ENCODE data around the gene FLRT1. TPM values are rescaled to one million over a fixed set of nuclear protein-coding genes. Genes with fewer than 3 reads are reported as not detected.

The FLRT1 gene
- total and polyA plus RNA-seq, 2 of the 13 experiments (the other 11 are each of a cell fraction or from before 2014, with no cell fraction given), result 0.02 to 0.08 TPM

DNA sequence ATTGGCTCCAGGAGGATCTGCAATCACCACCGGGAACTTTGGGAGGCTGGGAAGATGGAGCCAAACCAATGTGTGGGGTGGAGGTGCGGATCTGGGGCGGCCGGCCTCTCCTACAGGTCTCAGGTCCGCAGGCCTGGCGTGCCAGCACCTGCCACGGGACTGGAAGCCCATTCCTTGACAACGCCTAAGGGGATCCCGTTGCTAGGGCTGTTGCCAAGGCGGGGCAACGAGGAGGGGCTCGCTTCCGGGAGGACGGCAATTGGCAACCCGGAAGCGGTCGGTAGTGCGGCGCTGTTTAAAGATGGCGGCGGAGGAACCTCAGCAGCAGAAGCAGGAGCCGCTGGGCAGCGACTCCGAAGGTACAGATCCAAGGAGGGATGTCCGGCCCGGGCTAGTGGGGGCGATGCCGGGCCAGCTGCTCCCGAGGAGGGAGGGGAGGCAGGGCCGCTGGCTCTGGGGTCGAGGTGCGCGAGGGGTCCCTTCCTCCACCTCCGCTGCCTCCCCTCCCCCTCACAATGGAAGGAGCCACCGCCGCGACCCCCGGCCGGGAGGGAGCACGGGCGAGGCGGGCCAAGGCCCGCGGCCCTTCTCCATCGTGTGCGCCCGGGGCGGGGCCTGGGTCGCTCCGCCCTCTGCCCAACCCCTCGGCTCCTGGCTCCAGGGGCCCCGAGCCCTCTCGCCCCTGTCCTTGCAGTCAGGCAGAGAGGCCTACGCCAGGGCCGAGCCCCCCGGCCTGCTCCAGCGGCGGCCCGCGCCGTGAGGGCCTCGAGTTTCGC lies 49.4 kb upstream of the FLRT1 start, which contains the start of gene OTUB1 (continued):
- TF ChIP-seq, protein P1, sequence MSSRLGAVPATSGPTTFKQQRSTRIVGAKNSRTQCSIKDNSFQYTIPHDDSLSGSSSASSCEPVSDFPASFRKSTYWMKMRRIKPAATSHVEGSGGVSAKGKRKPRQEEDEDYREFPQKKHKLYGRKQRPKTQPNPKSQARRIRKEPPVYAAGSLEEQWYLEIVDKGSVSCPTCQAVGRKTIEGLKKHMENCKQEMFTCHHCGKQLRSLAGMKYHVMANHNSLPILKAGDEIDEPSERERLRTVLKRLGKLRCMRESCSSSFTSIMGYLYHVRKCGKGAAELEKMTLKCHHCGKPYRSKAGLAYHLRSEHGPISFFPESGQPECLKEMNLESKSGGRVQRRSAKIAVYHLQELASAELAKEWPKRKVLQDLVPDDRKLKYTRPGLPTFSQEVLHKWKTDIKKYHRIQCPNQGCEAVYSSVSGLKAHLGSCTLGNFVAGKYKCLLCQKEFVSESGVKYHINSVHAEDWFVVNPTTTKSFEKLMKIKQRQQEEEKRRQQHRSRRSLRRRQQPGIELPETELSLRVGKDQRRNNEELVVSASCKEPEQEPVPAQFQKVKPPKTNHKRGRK (CRISPR knock-in tag; IDR thresholded peaks at IDR 0.05), result 0 out of 2 replicates have a peak, but pooled peaks have one; percentile 36
- TF ChIP-seq MIER2 (CRISPR knock-in tag; IDR thresholded peaks at IDR 0.05) (no peak), ZNF768 (CRISPR knock-in tag; IDR thresholded peaks at IDR 0.05) (peak; percentile 41; the same call in 1 of the 2 replicates), RCOR2 (CRISPR knock-in tag; IDR thresholded peaks at IDR 0.05) (no peak), TBX2 (CRISPR knock-in tag; IDR thresholded peaks at IDR 0.05; ENCODE audit: borderline replicate concordance) (no peak; the same call in 1 of the 2 replicates), POGZ (CRISPR knock-in tag; IDR thresholded peaks at IDR 0.05) (peak; percentile 43; the same call in 1 of the 2 replicates), RAD21 (CRISPR knock-in tag; IDR thresholded peaks at IDR 0.05) (peak; percentile 40; the same call in 1 of the 2 replicates), ZNF317 (CRISPR knock-in tag; IDR thresholded peaks at IDR 0.05) (peak; percentile 71; the same call in 1 of the 2 replicates), ONECUT2 (CRISPR knock-in tag; IDR thresholded peaks at IDR 0.05) (no peak), TBL1XR1 (IDR thresholded peaks at IDR 0.05; ENCODE audit: borderline replicate concordance, low read length, partially characterized antibody) (no peak), SMARCE1 (IDR thresholded peaks at IDR 0.05; ENCODE audit: borderline replicate concordance) (no peak), ZNF619 (CRISPR knock-in tag; IDR thresholded peaks at IDR 0.05) (no peak), BRCA1 (CRISPR knock-in tag; IDR thresholded peaks at IDR 0.05) (peak; percentile 71; the same call in 1 of the 2 replicates), HCFC1 (IDR thresholded peaks at IDR 0.05; ENCODE audit: low read depth, low read length) (peak; percentile 51), HDAC6 (IDR thresholded peaks at IDR 0.05; ENCODE audit: low read depth, low read length) (no peak), ZNF225 (CRISPR knock-in tag; IDR thresholded peaks at IDR 0.05) (no peak; the same call in 1 of the 2 replicates), RBM22 (optimal IDR thresholded peaks at IDR 0.05; ENCODE audit: low read length) (peak; percentile 96), DNMT3B (CRISPR knock-in tag; conservative IDR thresholded peaks at IDR 0.05) (peak; percentile 40; the same call in 1 of the 2 replicates), ASH2L (IDR thresholded peaks at IDR 0.05; ENCODE audit: insufficient read length, low read depth, low read length) (peak; percentile 60)
- TF ChIP-seq, protein P2, sequence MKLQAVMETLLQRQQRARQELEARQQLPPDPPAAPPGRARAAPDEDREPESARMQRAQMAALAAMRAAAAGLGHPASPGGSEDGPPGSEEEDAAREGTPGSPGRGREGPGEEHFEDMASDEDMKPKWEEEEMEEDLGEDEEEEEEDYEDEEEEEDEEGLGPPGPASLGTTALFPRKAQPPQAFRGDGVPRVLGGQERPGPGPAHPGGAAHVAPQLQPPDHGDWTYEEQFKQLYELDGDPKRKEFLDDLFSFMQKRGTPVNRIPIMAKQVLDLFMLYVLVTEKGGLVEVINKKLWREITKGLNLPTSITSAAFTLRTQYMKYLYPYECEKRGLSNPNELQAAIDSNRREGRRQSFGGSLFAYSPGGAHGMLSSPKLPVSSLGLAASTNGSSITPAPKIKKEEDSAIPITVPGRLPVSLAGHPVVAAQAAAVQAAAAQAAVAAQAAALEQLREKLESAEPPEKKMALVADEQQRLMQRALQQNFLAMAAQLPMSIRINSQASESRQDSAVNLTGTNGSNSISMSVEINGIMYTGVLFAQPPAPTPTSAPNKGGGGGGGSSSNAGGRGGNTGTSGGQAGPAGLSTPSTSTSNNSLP (IDR thresholded peaks at IDR 0.05; ENCODE audit: low read depth, low read length), result no peak
- TF ChIP-seq, protein P3, sequence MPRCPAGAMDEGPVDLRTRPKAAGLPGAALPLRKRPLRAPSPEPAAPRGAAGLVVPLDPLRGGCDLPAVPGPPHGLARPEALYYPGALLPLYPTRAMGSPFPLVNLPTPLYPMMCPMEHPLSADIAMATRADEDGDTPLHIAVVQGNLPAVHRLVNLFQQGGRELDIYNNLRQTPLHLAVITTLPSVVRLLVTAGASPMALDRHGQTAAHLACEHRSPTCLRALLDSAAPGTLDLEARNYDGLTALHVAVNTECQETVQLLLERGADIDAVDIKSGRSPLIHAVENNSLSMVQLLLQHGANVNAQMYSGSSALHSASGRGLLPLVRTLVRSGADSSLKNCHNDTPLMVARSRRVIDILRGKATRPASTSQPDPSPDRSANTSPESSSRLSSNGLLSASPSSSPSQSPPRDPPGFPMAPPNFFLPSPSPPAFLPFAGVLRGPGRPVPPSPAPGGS (CRISPR knock-in tag; IDR thresholded peaks at IDR 0.05), result peak; percentile 25
- TF ChIP-seq, protein P4, sequence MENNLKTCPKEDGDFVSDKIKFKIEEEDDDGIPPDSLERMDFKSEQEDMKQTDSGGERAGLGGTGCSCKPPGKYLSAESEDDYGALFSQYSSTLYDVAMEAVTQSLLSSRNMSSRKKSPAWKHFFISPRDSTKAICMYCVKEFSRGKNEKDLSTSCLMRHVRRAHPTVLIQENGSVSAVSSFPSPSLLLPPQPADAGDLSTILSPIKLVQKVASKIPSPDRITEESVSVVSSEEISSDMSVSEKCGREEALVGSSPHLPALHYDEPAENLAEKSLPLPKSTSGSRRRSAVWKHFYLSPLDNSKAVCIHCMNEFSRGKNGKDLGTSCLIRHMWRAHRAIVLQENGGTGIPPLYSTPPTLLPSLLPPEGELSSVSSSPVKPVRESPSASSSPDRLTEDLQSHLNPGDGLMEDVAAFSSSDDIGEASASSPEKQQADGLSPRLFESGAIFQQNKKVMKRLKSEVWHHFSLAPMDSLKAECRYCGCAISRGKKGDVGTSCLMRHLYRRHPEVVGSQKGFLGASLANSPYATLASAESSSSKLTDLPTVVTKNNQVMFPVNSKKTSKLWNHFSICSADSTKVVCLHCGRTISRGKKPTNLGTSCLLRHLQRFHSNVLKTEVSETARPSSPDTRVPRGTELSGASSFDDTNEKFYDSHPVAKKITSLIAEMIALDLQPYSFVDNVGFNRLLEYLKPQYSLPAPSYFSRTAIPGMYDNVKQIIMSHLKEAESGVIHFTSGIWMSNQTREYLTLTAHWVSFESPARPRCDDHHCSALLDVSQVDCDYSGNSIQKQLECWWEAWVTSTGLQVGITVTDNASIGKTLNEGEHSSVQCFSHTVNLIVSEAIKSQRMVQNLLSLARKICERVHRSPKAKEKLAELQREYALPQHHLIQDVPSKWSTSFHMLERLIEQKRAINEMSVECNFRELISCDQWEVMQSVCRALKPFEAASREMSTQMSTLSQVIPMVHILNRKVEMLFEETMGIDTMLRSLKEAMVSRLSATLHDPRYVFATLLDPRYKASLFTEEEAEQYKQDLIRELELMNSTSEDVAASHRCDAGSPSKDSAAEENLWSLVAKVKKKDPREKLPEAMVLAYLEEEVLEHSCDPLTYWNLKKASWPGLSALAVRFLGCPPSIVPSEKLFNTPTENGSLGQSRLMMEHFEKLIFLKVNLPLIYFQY (CRISPR knock-in tag; IDR thresholded peaks at IDR 0.05; ENCODE audit: borderline replicate concordance), result no peak
